PC-3 (cell line): ENCODE data around the gene ATE1. TPM values are rescaled to one million over a fixed set of nuclear protein-coding genes. Genes with fewer than 3 reads are reported as not detected.

Experiments
- ATAC-seq: fragments of 200-7000 bp; cut with Tn5 transposase; 2 replicates; pipeline ENCODE4 v1.9.1; 2020; ENCODE audit warnings: mild to moderate bottlenecking, moderate library complexity
- BruUV-seq: library from RNA; stranded (reverse); fragments of 400-500 nt; replicated peaks from 2 replicates; lab custom pipeline; 2021; lab: Mats Ljungman, UMichigan
- CTCF ChIA-PET: fragments of 300-600 bp; sonication (Branson Sonifier 250); formaldehyde crosslinking; loops from one replicate; lab custom pipeline; 2022; ENCODE audit warnings: antibody characterized with exemption; lab: Charles Lee
- POLR2A ChIA-PET: fragments of 300-600 bp; sonication (Branson Sonifier 250); formaldehyde crosslinking; loops from one replicate; lab custom pipeline; 2022; ENCODE audit warnings: antibody characterized with exemption; ENCODE audit not compliant: unreplicated experiment; lab: Charles Lee
- DNase-seq: peaks from one replicate; pipeline ENCODE4 v3.0.0-alpha.2; 2015
- H2AFZ ChIP-seq: fragments of 300-600 bp; sonication (generic); 2 replicates; pipeline ENCODE4 v1.6.0; 2016; ENCODE audit warnings: antibody characterized with exemption, low read length
- H3F3A ChIP-seq: fragments of 300-600 bp; sonication (generic); one replicate; pipeline ENCODE4 v1.6.0; 2017; ENCODE audit warnings: antibody characterized with exemption, low read length, control low read depth, mild to moderate bottlenecking; ENCODE audit not compliant: unreplicated experiment
- H3K27ac ChIP-seq: fragments of 300-600 bp; sonication (generic); 2 replicates; pipeline ENCODE4 v1.5.1; 2016; ENCODE audit warnings: mild to moderate bottlenecking, low read length
- H3K27me3 ChIP-seq: fragments of 300-600 bp; sonication (generic); 2 replicates; pipeline ENCODE4 v1.6.1; 2016; ENCODE audit warnings: low read length, mixed read lengths
- H3K36me3 ChIP-seq: fragments of 300-600 bp; sonication (generic); 2 replicates; pipeline ENCODE4 v1.6.1; 2016; ENCODE audit warnings: low read depth, mixed run types, low read length, mixed read lengths
- H3K4me1 ChIP-seq: fragments of 300-600 bp; sonication (generic); 2 replicates; pipeline ENCODE4 v1.5.1; 2016; ENCODE audit warnings: low read length; ENCODE audit not compliant: insufficient read depth
- H3K4me2 ChIP-seq: fragments of 300-600 bp; sonication (generic); 2 replicates; pipeline ENCODE4 v1.6.0; 2016; ENCODE audit warnings: low read length
- H3K4me3 ChIP-seq: fragments of 300-600 bp; sonication (generic); 2 replicates; pipeline ENCODE4 v1.5.1; 2016; ENCODE audit warnings: mild to moderate bottlenecking, low read length, mixed read lengths
- H3K79me2 ChIP-seq: fragments of 300-600 bp; sonication (generic); 2 replicates; pipeline ENCODE4 v1.6.1; 2017; ENCODE audit warnings: low read length, mixed read lengths
- H3K9ac ChIP-seq: fragments of 300-600 bp; sonication (generic); 2 replicates; pipeline ENCODE4 v1.6.0; 2016; ENCODE audit warnings: mild to moderate bottlenecking, low read length
- H3K9me2 ChIP-seq: fragments of 300-600 bp; sonication (generic); replicated peaks from 2 replicates; pipeline ENCODE4 v1.6.1; 2016; ENCODE audit warnings: mixed run types, low read length, mixed read lengths
- H3K9me3 ChIP-seq: fragments of 300-600 bp; sonication (generic); 2 replicates; pipeline ENCODE4 v1.6.1; 2016; ENCODE audit warnings: low read length, mixed read lengths
- H4K20me1 ChIP-seq: fragments of 300-600 bp; sonication (generic); 2 replicates; pipeline ENCODE4 v1.6.1; 2016; ENCODE audit warnings: low read length, mixed read lengths
- EZH2 ChIP-seq: fragments of 300-600 bp; sonication (generic); IDR thresholded peaks from one replicate; pipeline ENCODE4 v1.6.1; 2017; ENCODE audit warnings: antibody characterized with exemption, mild to moderate bottlenecking, low read length; ENCODE audit not compliant: unreplicated experiment
- EZH2phosphoT487 ChIP-seq: fragments of 300-600 bp; sonication (generic); IDR thresholded peaks from 2 replicates; pipeline ENCODE4 v1.6.1; 2018; ENCODE audit warnings: mild to moderate bottlenecking, antibody characterized with exemption, low read length, borderline replicate concordance
- intact Hi-C: fragments of 100-400 bp; cut with micrococcal nuclease; formaldehyde crosslinking; loops from 2 replicates; pipeline ENCODE4 v1.9.0; 2023
- total RNA-seq: library from RNA; depleted of rRNA; stranded (reverse); fragments of >200 nt; gene quantifications from 2 replicates; pipeline ENCODE4 v1.2.3, GENCODE V29; 2014
- TF ChIP-seq, protein P1 (sequence below): fragments of 300-600 bp; sonication (generic); conservative IDR thresholded peaks from 2 replicates; pipeline ENCODE4 v1.5.1; 2017; ENCODE audit warnings: antibody characterized with exemption, low read depth, mild to moderate bottlenecking, low read length

The ATE1 gene
- total RNA-seq, 1 experiment from 2014 or later, result 12.8 TPM

- no peak for ATAC-seq
- DNase-seq, result no peak
- Histone ChIP-seq H3K27me3 (no peaks in the 10 kb centered on the region), H2AFZ (no peak overlapping the region), H3K79me2 (no peaks in the 10 kb centered on the region), H3K4me1 (peaks cover 8% of the 10 kb centered on the region; the same call in 1 of the 2 replicates), H3K4me3 (no peak overlapping the region), H3K4me2 (no peak overlapping the region), H3K9ac (no peak overlapping the region), H3F3A (no peaks in the 10 kb centered on the region), H3K9me3 (no peaks in the 10 kb centered on the region), H3K27ac (no peak overlapping the region), H3K9me2 (no peaks in the 10 kb centered on the region), H4K20me1 (no peaks in the 10 kb centered on the region), H3K36me3 (no peaks in the 10 kb centered on the region)
- intact Hi-C loops, result loop anchor here (10.0 kb wide), 2 partner anchors 146 to 276 kb away; no protein-coding TSS in a partner anchor
- TF ChIP-seq EZH2phosphoT487, result no peak
- TF ChIP-seq, protein P1, sequence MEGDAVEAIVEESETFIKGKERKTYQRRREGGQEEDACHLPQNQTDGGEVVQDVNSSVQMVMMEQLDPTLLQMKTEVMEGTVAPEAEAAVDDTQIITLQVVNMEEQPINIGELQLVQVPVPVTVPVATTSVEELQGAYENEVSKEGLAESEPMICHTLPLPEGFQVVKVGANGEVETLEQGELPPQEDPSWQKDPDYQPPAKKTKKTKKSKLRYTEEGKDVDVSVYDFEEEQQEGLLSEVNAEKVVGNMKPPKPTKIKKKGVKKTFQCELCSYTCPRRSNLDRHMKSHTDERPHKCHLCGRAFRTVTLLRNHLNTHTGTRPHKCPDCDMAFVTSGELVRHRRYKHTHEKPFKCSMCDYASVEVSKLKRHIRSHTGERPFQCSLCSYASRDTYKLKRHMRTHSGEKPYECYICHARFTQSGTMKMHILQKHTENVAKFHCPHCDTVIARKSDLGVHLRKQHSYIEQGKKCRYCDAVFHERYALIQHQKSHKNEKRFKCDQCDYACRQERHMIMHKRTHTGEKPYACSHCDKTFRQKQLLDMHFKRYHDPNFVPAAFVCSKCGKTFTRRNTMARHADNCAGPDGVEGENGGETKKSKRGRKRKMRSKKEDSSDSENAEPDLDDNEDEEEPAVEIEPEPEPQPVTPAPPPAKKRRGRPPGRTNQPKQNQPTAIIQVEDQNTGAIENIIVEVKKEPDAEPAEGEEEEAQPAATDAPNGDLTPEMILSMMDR, result no peak
- no peak for TF ChIP-seq EZH2
- ChIA-PET POLR2A (no interaction called here), CTCF (no interaction called here)
- BruUV-seq, result no TSS peak
These were observed 46.9 kb downstream of the ATE1 start for GRCh38 chr10:121880895-121881294.

DNA sequence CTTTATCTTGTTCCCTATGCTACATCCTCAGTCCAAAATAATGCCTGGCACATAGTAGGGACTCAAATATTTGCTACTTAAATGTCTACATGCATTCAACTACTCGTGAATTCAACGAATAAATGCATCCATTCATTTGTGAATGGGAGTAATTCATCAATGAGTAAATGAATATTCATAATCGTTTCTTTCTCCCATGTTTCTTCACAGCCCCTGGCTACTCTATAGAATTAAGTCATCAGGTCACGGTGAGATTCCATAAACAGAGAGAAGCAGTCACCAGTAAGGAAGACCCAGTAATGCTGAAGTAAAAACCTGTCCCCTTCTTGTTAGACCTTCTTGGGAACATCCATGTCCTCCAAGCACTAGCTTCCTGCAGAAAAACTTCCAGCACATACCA lies 48.4 kb downstream of the ATE1 start:
- Histone ChIP-seq H3K36me3 (no peaks in the 10 kb centered on the region), H3K27me3 (no peaks in the 10 kb centered on the region), H4K20me1 (no peaks in the 10 kb centered on the region), H2AFZ (no peak overlapping the region), H3K27ac (no peak overlapping the region), H3K9me2 (no peaks in the 10 kb centered on the region), H3F3A (no peaks in the 10 kb centered on the region), H3K4me3 (no peak overlapping the region), H3K4me1 (peaks cover 8% of the 10 kb centered on the region; the same call in 1 of the 2 replicates), H3K4me2 (no peak overlapping the region), H3K9ac (no peak overlapping the region), H3K79me2 (no peaks in the 10 kb centered on the region), H3K9me3 (no peaks in the 10 kb centered on the region)
- ChIA-PET POLR2A (no interaction called here), CTCF (no interaction called here)
- intact Hi-C loops, result no loop called here
- TF ChIP-seq EZH2phosphoT487 (no peak), EZH2 (no peak)
- TF ChIP-seq, protein P1, result no peak
- no peak for ATAC-seq
- BruUV-seq, result no TSS peak
- no peak for DNase-seq

- H3K9ac ChIP-seq, result no peak overlapping the region
- no peaks in the 10 kb centered on the region for H3K27me3 ChIP-seq
- no peaks in the 10 kb centered on the region for H3K79me2 ChIP-seq
- no peak overlapping the region for H3K27ac ChIP-seq
- no peaks in the 10 kb centered on the region for H3K9me3 ChIP-seq
- DNase-seq, result no peak
- intact Hi-C loops, result no loop called here
- no peak overlapping the region for H3K4me3 ChIP-seq
- ATAC-seq, result no peak
- no peaks in the 10 kb centered on the region for H3K4me1 ChIP-seq
- H2AFZ ChIP-seq, result no peak overlapping the region
- ChIA-PET CTCF (no interaction called here), POLR2A (no interaction called here)
- H3K9me2 ChIP-seq, result no peaks in the 10 kb centered on the region
- no peaks in the 10 kb centered on the region for H4K20me1 ChIP-seq
- no peak overlapping the region for H3K4me2 ChIP-seq
- H3F3A ChIP-seq, result no peaks in the 10 kb centered on the region
- BruUV-seq, result no TSS peak
- TF ChIP-seq EZH2 (no peak), EZH2phosphoT487 (no peak)
- TF ChIP-seq, protein P1, result no peak
- no peaks in the 10 kb centered on the region for H3K36me3 ChIP-seq
These were observed 54.6 kb downstream of the ATE1 start for GRCh38 chr10:121873236-121873635.
